ENCODE measurements around the gene EAF1.

Gene EAF1

DNA sequence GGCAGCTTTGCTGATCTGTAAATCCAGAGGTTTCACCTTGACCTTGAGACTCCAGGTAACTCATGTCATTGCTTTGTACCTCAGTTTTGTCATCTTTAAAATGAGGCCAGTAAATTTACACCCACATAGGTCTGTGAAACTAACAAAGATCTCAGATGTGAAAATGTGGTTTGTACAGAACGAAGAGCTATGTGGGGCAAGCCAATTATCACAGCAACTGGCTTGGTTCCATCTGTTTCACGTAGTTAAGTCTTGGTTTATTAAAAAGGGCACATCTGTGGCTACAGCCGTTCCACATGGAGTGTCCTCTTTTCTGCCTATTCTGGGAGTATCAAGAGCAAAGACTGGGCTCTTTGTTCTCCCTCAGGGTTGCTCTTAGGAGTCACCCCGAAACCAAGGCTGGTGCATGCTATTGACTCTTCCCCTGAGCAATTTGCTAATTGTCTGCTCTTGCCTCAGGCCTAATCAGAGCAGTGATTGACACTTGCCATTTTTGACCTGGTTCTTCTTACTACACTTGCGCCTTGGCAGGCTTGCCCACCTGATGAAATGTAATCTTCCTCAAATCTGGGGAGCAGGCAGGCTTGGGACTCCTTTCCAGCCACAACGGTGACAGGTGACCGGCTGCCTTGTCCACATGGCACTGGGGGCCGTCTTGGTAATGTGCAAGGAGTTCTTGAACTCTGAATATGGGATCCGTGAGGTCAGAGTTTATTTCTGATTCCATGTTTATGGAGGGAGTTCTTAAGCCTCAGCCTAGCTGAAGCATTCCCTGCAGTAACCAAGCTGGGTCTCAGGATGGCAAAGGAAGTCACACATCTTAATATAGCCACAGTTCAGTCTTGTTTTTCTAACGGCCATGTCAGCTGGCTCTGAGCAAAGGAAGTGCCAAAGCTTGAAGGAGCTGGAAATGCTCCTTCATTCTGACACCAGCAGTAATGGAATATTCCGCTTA, 40.1 kb downstream of the EAF1 start:
- TF ChIP-seq, protein P1, sequence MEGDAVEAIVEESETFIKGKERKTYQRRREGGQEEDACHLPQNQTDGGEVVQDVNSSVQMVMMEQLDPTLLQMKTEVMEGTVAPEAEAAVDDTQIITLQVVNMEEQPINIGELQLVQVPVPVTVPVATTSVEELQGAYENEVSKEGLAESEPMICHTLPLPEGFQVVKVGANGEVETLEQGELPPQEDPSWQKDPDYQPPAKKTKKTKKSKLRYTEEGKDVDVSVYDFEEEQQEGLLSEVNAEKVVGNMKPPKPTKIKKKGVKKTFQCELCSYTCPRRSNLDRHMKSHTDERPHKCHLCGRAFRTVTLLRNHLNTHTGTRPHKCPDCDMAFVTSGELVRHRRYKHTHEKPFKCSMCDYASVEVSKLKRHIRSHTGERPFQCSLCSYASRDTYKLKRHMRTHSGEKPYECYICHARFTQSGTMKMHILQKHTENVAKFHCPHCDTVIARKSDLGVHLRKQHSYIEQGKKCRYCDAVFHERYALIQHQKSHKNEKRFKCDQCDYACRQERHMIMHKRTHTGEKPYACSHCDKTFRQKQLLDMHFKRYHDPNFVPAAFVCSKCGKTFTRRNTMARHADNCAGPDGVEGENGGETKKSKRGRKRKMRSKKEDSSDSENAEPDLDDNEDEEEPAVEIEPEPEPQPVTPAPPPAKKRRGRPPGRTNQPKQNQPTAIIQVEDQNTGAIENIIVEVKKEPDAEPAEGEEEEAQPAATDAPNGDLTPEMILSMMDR (conservative IDR thresholded peaks at IDR 0.05; ENCODE audit: low read length) = no peak
- no peak for TF ChIP-seq EZH2phosphoT487 (IDR thresholded peaks at IDR 0.05; ENCODE audit: borderline replicate concordance)
- no peak overlapping the region for H3K4me2 ChIP-seq (ENCODE audit: low read depth, low read length, poor library complexity, severe bottlenecking)
- no peak overlapping the region for H2AFZ ChIP-seq (ENCODE audit: low read length)
- H4K20me1 ChIP-seq (ENCODE audit: insufficient read depth, low read length, poor library complexity, severe bottlenecking) = no peaks in the 10 kb centered on the region
- H3K79me2 ChIP-seq (ENCODE audit: insufficient read depth, low read length) = no peaks in the 10 kb centered on the region
- H3K9me3 ChIP-seq (ENCODE audit: insufficient read depth, low read depth, low read length) = no peaks in the 10 kb centered on the region
- H3K9me2 ChIP-seq (replicated peaks; ENCODE audit: low read depth, low read length) = no peaks in the 10 kb centered on the region
- no peaks in the 10 kb centered on the region for H3K36me3 ChIP-seq (ENCODE audit: insufficient read depth, low read length)
- no peak overlapping the region for H3K9ac ChIP-seq (ENCODE audit: low read depth, low read length, poor library complexity, severe bottlenecking)
- no peak overlapping the region for H3K4me3 ChIP-seq (ENCODE audit: low read length, poor library complexity, severe bottlenecking)
- H3K4me1 ChIP-seq (ENCODE audit: insufficient read depth, low read length, poor library complexity, severe bottlenecking) = peaks cover 12% of the 10 kb centered on the region
- H3F3A ChIP-seq (ENCODE audit: low read depth) = no peaks in the 10 kb centered on the region
- H3K27me3 ChIP-seq (ENCODE audit: insufficient read depth, low read length, poor library complexity, severe bottlenecking) = no peaks in the 10 kb centered on the region

DNA sequence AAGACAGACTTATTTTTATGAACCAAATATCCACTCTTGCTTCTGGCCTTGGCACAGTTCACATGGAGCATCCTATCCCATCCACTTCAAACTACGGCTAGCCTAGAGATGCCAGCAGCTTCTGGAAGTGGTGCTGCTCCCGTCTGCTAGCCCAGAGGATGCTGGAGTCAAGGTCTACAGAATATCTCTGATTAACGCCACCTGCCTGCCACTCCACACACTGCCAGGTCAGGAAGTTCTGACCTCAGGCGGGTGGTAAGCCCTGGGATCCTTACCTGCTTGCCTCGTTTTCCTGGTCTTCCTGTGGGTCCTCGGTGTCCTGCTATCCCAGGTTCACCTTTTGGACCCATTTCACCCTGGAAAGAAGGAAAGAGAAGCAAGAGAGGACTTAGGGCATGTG, 42.9 kb downstream of the EAF1 start:
- H3K27me3 ChIP-seq (ENCODE audit: insufficient read depth, low read length, poor library complexity, severe bottlenecking) = no peaks in the 10 kb centered on the region
- no peaks in the 10 kb centered on the region for H3F3A ChIP-seq (ENCODE audit: low read depth)
- H2AFZ ChIP-seq (ENCODE audit: low read length) = no peak overlapping the region
- H3K79me2 ChIP-seq (ENCODE audit: insufficient read depth, low read length) = no peaks in the 10 kb centered on the region
- H3K4me3 ChIP-seq (ENCODE audit: low read length, poor library complexity, severe bottlenecking) = no peak overlapping the region
- no peak overlapping the region for H3K9ac ChIP-seq (ENCODE audit: low read depth, low read length, poor library complexity, severe bottlenecking)
- peaks cover 7% of the 10 kb centered on the region for H3K4me1 ChIP-seq (ENCODE audit: insufficient read depth, low read length, poor library complexity, severe bottlenecking)
- no peak for TF ChIP-seq EZH2phosphoT487 (IDR thresholded peaks at IDR 0.05; ENCODE audit: borderline replicate concordance)
- TF ChIP-seq, protein P1 (conservative IDR thresholded peaks at IDR 0.05; ENCODE audit: low read length) = peak; percentile 44
- no peaks in the 10 kb centered on the region for H3K36me3 ChIP-seq (ENCODE audit: insufficient read depth, low read length)
- no peaks in the 10 kb centered on the region for H3K9me3 ChIP-seq (ENCODE audit: insufficient read depth, low read depth, low read length)
- no peaks in the 10 kb centered on the region for H3K9me2 ChIP-seq (replicated peaks; ENCODE audit: low read depth, low read length)
- no peak overlapping the region for H3K4me2 ChIP-seq (ENCODE audit: low read depth, low read length, poor library complexity, severe bottlenecking)
- no peaks in the 10 kb centered on the region for H4K20me1 ChIP-seq (ENCODE audit: insufficient read depth, low read length, poor library complexity, severe bottlenecking)

DNA sequence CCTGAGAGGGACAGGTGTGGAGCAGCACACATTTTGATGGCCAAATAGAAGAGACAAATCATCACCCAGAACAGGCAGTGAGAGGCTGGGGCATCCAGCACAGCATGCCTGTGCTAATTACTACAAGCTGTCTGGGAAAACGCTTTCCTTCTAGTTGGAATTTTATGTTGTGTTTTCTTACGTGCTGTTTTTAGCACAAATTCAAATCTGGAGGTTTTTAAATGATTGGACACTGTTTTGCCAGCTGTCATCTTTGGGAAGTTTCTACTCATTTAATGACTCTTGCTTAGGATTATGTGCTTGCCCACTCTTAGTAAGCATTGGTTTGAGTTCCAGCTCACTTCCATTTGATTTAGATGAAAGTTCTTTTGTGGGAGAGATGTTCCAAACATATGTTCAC, 43.5 kb downstream of the EAF1 start:
- no peaks in the 10 kb centered on the region for H3K79me2 ChIP-seq (ENCODE audit: insufficient read depth, low read length)
- no peaks in the 10 kb centered on the region for H3K9me3 ChIP-seq (ENCODE audit: insufficient read depth, low read depth, low read length)
- no peaks in the 10 kb centered on the region for H3K9me2 ChIP-seq (replicated peaks; ENCODE audit: low read depth, low read length)
- peaks cover 7% of the 10 kb centered on the region for H3K4me1 ChIP-seq (ENCODE audit: insufficient read depth, low read length, poor library complexity, severe bottlenecking)
- H3K36me3 ChIP-seq (ENCODE audit: insufficient read depth, low read length) = no peaks in the 10 kb centered on the region
- no peak overlapping the region for H3K9ac ChIP-seq (ENCODE audit: low read depth, low read length, poor library complexity, severe bottlenecking)
- H4K20me1 ChIP-seq (ENCODE audit: insufficient read depth, low read length, poor library complexity, severe bottlenecking) = no peaks in the 10 kb centered on the region
- H2AFZ ChIP-seq (ENCODE audit: low read length) = no peak overlapping the region
- H3K27me3 ChIP-seq (ENCODE audit: insufficient read depth, low read length, poor library complexity, severe bottlenecking) = no peaks in the 10 kb centered on the region
- no peaks in the 10 kb centered on the region for H3F3A ChIP-seq (ENCODE audit: low read depth)
- H3K4me3 ChIP-seq (ENCODE audit: low read length, poor library complexity, severe bottlenecking) = no peak overlapping the region
- no peak for TF ChIP-seq EZH2phosphoT487 (IDR thresholded peaks at IDR 0.05; ENCODE audit: borderline replicate concordance)
- TF ChIP-seq, protein P1 (conservative IDR thresholded peaks at IDR 0.05; ENCODE audit: low read length) = no peak
- H3K4me2 ChIP-seq (ENCODE audit: low read depth, low read length, poor library complexity, severe bottlenecking) = no peak overlapping the region
